Activated CD8-positive, alpha-beta memory T cell treated with anti-CD3 and anti-CD28 coated beads, Interleukin-2, amount 50 U/mL, for 1 hour (primary cell): ENCODE data around the gene GTF2A1L.
"Not testable (repeated sequence)": the region's sequence is repeated elsewhere in the genome, so short reads cannot be mapped to it uniquely, and the experiment has no call there.

Source experiments
- DNase-seq: peaks from one replicate; pipeline ENCODE4 v3.0.0-alpha.2; 2020; ENCODE audit errors: extremely low read depth

The GTF2A1L gene

DNA sequence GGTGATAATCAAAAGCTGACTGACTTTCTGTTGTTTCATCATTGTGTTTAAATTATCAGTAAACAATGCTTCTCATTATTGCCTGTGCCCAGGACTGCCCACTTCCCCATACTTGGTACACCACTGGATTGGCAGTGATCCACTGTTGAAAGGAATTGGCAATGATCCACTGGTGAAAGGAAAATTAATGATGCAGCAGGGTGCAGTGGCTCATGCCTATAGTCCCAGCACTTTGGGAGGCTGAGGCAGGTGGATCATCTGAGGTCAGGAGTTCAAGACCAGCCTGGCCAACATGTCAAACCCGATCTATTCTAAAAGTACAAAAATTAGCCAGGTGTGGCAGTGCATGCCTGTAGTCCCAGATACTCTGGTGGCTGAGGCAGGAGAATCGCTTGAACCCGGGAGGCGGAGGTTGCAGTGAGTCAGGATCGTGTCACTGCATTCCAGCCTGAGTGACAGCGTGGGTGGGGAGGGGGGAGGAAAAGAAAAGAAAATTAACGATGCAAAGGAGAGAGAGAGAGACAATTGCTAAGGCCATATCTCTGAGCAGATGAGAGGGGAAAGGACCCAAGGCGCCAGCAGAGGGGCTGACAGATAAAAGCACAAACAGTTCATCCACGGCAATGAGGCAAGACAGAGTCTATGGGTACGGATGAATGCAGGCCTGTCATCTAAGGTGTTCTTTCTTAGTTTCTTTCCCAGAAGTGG, 10.2 kb upstream of the GTF2A1L start:
- no peak for DNase-seq

GRCh38 chr2:48613211-48613610, 4.4 kb upstream of the GTF2A1L start:
- no peak for DNase-seq

DNA sequence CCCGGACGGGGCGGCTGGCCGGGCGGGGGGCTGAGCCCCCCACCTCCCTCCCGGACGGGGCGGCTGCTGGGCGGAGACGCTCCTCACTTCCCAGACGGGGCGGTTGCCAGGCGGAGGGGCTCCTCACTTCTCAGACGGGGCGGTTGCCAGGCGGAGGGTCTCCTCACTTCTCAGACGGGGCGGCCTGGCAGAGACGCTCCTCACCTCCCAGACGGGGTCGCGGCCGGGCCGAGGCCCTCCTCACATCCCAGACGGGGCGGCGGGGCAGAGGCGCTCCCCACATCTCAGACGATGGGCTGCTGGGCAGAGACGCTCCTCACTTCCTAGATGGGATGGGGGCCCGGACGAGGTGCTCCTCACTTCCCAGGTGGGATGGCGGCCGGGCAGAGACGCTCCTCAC, 3.1 kb upstream of the GTF2A1L start:
- not testable (repeated sequence) for DNase-seq

- DNase-seq, result no peak
Measured at GRCh38 chr2:48619526-48619925, 1.9 kb downstream of the GTF2A1L start.

DNA sequence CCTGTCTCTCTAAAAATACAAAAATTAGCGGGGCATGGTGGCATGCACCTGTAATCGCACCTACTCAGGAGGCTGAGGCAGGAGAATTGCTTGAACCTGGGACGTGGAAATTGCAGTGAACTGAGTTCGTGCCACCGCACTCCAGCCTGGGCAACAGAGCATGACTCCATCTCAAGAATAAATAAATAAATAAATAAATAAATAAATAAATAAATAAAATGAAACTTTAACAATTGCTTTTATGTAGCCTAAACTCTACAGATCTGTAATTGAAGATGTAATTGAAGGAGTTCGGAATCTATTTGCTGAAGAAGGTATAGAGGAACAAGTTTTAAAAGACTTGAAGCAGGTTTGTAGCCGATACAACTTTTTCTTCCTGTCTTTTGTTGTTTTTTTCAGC, 2.9 kb downstream of the GTF2A1L start:
- no peak for DNase-seq

DNA sequence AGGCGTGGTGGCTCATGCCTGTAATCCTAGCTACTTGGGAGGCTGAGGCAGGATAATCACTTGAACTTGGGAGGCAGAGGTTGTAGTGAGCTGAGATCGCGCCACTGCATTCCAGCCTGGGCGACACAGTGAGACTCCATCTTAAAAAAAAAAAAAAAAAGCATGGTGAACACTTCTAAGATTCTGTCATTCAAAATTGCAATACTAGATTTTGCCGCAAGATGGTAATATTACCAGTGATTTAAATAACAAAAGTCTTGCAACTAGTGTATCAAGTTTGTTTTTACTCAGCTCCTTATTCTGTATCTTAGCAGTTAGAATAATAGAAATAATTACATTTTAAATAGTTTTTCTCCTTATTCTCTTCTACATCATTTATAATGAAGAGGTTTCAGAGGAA, 5.0 kb downstream of the GTF2A1L start:
- DNase-seq, result not testable (repeated sequence)

DNA sequence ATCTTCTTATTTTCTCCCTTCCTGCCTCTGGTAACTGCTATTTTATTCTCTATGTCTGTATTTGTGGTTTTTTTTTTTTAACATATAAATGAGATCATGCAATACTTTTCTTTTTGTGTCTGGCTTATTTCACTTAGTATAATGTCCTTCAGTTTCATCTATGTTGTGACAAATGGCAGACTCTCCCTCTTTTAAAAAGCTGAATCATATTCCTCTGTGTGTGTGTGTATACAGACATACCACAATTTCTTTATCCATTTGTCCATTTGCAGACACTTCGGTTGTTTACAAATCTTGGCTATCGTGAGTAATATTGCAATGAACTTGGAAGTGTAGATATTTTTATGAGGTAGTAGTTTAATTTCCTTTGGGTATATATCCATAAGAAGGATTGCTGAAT, 7.0 kb downstream of the GTF2A1L start:
- no peak for DNase-seq

DNA sequence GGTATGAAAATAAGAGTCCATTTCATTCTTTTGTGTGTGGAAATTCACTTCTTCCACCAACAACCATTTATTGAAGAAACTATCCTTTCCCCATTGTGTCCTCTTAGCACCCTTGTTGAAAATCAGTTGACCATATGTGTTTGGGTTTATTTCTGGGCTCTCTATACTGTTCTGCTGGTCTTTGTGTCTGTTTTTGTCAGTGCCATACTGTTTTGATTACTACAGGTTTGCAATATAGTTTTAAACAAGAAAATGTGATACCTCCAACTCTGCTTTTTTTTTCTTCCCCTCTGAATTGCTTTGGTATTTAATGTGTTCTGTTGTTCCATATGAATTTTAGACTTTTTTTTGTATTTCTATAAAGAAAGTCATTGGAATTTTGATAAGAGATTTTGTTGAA, 8.4 kb downstream of the GTF2A1L start:
- DNase-seq, result no peak

GRCh38 chr2:48633143-48633542, 15.5 kb downstream of the GTF2A1L start:
- no peak for DNase-seq

GRCh38 chr2:48635786-48636185, 18.1 kb downstream of the GTF2A1L start:
- DNase-seq, result no peak

DNA sequence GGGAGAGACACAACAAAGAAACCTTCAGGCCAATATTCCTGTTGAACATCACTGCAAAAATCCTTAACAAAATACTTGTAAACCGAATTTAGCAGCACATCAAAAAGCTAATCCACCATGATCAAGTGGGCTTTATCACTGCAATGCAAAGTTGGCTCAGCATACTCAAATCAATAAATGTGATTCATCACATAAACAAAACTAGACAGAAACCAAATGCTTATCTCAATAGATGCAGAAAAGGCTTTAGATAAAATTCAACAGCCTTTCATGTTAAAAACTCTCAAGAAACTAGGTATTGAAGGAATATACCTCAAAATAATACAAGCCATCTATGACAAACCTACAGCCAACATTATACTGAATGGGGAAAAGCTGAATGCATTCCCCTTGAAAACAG, 20.6 kb downstream of the GTF2A1L start:
- DNase-seq, result no peak

DNA sequence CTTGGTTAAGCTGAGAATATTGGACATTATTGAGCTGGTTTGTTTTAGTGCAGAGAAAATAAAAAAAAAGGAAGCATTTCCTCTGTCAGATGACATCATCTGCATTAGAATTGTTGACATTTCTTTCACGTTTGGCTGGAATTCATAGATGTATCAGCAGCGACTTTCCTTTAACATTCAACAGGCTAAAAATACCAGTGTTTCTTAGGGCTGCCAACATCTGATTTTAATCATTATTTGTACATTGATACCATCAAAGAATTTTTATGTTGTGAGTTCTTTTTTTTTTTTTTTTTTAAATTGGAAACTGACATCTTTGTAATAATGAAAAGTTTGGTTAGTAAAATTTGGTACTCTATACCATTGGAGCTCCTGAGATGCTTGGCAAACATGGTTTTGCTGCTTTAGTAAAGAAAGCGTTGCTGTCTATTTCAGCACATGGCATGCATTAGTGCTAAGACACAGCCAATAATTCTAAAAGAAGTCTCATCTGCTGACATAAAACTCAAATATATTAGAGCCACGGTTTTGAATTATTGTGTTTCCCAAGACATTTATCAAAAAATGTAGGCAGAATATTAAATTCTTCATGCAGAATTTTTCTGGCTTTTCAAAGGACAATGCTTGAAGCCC, 33.6 kb downstream of the GTF2A1L start:
- DNase-seq, result no peak

DNA sequence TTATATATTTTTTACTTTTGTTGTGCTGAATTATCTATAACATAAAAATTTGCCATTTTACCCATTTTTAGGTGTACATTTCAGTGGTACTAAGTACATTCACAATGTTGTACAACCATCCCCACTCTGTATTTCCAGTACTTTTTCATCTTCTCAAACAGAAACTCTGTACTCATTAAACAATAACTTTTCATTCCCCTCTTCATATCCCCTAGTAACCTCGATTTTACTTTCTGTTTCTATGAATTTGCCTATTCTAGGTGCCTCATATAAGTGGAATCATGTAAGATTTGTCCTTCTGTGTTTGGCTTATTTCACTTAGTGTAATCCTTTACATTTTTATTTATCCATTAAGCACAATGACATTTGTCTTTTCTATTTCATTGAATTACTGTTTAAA, 51.3 kb downstream of the GTF2A1L start:
- DNase-seq, result no peak

DNA sequence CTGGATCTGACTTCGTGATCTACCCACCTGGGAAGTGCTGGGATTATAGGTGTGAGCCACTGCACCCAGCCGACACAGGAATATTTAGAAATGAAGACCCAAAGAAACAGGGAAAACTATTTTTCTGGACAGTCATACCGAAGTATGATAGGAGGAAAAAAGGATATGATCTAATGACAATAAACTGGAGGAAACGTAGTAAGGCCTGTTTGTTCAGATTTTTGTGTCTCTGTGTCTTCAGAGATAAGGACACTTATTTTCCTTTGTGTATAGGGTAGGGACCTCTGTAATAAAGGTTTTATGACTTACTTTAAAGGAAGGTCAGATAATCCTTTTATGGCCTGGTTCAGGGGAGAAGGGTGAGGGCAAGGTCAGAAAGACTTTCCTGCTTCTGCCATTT, 55.9 kb downstream of the GTF2A1L start:
- no peak for DNase-seq

GRCh38 chr2:48674933-48675332, 57.3 kb downstream of the GTF2A1L start:
- no peak for DNase-seq

DNA sequence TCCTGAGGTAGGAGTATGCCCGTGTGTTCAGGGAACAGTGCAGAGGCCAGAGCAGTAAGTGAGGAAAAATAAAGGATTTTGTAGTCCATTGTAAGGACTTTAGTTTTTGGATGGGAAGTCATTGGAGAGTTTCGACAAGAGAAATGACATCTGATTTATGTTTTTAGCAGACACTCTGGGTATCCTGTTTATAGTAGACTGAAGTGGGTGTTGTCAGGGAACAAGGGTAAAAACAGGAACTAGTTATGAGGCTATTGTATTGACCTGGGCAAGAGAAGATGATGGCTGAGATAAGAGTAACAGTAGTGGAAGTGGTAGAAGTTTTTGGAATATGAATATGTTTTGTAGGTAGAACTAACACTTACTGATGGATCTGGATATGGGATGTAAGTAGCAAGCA, 59.8 kb downstream of the GTF2A1L start:
- DNase-seq, result no peak

- no peak for DNase-seq
Measured at GRCh38 chr2:48685126-48685525, 67.5 kb downstream of the GTF2A1L start.

- no peak for DNase-seq
Measured at GRCh38 chr2:48691935-48692691, 74.5 kb downstream of the GTF2A1L start.

- DNase-seq, result no peak
Measured at GRCh38 chr2:48693066-48693465, 75.4 kb downstream of the GTF2A1L start.

DNA sequence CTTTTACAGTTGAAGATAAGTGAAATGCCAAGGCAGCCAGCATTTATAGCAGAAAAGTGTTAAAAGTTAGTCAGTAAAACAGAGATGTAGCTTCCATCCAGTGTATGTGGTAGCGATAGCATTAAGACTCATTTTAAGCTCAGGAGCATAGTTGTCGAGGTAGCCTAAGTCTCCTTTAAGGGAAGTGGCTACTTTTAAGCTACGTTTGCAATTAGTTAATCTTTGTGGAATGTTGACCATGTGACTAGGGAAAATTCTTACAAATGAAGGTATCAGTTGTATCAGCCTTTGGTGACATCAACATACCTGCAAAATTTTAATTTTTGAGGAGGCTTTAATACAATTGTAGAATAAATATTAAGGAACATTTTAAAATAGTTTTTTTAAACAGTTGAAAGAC, 76.0 kb downstream of the GTF2A1L start:
- no peak for DNase-seq

GRCh38 chr2:48694149-48694548, 76.5 kb downstream of the GTF2A1L start:
- no peak for DNase-seq

GRCh38 chr2:48695991-48696390, 78.3 kb downstream of the GTF2A1L start:
- DNase-seq, result no peak

- DNase-seq, result no peak
Measured at GRCh38 chr2:48696881-48697280, 79.2 kb downstream of the GTF2A1L start.
